Measurements from ENCODE around the gene ANKRD35.
"Not testable (repeated sequence)": the region's sequence is repeated elsewhere in the genome, so short reads cannot be mapped to it uniquely, and the experiment has no call there.

The ANKRD35 gene, protein sequence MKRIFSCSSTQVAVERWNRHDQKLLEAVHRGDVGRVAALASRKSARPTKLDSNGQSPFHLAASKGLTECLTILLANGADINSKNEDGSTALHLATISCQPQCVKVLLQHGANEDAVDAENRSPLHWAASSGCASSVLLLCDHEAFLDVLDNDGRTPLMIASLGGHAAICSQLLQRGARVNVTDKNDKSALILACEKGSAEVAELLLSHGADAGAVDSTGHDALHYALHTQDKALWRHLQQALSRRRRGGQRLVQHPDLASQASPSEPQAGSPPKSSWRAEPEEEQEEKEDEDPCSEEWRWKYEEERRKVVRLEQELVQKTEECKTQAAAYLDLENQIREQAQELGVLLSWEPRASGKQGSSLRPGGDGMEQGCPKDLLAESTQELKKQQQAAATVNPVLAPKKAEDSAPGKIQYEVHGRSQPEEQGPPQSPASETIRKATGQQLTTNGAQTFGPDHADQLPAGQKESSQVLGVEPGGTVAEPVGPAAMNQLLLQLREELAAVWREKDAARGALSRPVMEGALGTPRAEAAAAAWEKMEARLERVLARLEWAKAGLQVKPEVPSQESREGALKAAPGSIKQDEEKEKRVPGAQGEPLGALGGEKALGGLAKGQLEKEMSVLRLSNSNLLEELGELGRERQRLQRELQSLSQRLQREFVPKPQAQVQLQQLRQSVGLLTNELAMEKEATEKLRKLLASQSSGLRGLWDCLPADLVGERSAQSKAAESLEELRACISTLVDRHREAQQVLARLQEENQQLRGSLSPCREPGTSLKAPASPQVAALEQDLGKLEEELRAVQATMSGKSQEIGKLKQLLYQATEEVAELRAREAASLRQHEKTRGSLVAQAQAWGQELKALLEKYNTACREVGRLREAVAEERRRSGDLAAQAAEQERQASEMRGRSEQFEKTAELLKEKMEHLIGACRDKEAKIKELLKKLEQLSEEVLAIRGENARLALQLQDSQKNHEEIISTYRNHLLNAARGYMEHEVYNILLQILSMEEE

DNA sequence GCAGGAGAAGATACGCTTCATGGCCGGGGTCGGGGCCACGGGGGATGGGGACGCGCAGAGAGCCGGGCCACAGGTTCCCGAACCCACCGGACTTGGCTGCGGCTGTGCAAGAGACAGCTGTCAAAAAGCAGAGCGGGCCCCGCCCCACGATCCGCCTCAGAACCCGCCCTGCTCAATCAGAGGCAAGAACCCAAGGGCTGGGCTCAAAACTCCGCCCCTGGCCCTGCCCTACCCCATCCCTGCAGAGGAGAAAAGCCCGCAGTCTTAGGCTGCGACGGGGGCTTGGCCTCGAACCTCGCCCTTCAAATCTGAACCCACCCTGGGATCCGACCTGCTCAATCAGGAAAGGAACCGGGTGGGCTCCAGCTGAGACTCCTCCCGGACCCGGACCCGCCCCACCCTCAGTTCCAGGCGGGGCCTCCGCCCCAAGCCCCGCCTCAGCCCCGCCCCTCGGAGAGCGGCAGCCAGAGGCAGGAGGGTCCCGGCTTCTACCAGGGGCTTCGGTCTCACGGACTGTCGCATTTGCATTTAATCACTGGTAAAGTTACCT, at the start of gene ANKRD35:
Gene ANKRD35 (minus strand): TSS at position 129 of the 550 bp plus-strand sequence. CDS start 108 bp downstream, at position 21.
- DNase-seq (ENCODE audit: low read depth in 3 of 3), result peak; percentile 74 to 87 (median 74)

DNA sequence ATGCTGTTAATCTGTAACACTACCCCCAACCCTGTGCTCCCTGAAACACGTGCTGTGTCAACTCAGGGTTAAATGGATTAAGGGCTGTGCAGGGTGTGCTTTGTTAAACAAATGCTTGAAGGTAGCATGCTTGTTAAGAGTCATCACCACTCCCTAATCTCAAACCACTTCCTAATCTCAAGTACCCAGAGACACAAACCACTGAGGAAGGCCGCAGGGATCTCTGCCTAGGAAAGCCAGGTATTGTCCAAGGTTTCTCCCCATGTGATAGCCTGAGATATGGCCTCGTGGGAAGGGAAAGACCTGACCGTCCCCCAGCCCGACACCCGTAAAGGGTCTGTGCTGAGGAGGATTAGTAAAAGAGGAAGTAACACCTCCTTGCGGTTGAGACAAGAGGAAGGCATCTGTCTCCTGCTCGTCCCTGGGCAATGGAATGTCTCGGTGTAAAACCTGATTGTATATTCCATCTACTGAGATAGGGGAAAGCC, 46.9 kb upstream of the ANKRD35 start:
- DNase-seq (ENCODE audit: low read depth in 3 of 3), result not testable (repeated sequence)

DNA sequence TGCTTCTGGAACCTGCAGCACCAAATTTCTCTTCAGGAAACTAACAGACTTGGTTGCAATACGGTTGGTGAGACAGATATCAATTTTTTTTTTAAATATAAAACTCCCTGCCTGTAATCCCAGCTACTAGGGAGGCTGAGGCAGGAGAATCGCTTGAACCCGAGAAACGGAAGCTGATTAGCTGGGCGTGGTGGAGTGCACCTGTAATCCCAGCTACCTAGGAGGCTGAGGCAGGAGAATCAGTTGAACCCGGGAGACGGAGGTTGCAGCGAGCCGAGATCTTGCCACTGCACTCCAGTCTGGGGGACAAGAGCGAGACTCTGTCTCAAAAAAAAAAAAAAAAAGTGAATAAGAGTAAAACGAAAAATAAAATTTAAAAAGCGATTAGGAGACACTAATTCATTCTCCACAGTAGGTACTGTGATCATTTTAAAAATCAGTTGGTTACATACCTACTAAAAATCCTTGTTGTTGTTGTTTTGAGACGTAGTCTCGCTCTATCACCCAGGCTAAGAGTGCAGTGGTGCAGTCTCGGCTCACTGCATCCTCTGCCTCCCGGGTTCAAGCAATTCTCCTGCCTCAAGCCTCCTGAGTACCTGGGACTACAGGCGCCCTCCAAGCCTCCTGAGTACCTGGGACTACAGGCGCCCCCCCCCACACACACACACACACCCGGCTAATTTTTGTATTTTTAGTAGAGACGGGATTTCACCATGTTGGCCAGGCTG, 42.4 kb upstream of the ANKRD35 start:
- no peak for DNase-seq (ENCODE audit: low read depth in 3 of 3)

DNA sequence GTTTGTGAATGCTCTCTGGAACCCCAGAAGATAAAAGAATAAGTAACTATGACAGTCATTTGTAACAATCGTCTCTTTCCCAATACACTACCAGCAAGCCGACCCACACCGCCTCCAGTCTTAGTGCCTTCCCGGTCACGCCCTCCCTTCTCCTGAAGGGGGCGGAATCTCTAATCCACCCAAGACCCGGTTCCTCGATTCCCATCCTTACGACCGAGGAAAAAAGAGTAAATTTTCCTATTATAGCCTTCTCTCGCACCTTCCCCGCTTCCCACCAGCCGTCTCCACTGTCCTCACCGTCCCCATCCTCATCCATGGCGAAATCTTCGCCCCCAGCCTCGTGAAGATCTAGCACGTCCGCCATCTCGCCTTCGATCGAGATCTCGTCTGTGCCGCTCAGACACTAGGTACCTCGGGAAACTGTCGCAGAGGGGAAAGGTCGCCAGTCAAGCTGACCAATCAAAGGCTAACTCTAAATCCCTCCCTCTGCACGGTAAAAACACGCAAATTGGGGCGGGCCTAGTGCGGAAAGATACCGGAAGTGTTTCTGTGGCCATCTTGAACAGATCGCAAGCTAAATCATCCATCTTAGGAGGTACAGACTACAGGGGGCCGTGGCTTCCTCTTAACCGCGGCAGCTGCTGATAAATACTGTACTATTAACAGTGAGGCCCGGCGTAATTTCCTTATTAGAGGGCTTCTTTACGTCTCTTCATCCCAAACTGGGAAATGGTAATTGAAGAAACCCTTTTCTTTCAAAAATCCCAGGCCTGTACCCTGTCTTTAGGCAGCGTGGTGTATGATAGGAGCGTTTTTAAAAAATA, 41.6 kb upstream of the ANKRD35 start, which contains the start of gene RBM8A:
Gene RBM8A (minus strand): TSS at position 422 of the 824 bp plus-strand sequence. CDS start 58 bp downstream, at position 364.
- DNase-seq (ENCODE audit: low read depth in 3 of 3), result peak; percentile 81 to 92 (median 84)

DNA sequence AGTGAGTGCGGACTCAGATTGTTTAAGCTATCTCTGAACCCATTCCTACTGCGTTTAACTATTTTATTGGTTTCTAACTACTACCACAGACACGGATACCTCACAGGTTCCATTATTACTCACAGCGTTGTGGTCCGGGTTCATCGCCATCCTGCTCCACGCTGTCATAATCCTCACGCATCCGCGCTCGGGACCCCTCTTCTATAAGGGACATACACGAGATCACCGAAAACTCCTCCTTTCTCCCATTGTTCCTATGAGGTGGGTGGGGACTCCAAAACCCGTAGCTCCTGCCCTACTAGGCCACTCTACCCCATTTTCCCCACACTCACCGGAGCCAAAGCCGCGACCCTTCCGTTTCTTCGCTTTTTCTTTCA, 41.0 kb upstream of the ANKRD35 start:
- peak in 2 of 3 donors; percentile 34 to 36 for DNase-seq (ENCODE audit: low read depth in 3 of 3)

DNA sequence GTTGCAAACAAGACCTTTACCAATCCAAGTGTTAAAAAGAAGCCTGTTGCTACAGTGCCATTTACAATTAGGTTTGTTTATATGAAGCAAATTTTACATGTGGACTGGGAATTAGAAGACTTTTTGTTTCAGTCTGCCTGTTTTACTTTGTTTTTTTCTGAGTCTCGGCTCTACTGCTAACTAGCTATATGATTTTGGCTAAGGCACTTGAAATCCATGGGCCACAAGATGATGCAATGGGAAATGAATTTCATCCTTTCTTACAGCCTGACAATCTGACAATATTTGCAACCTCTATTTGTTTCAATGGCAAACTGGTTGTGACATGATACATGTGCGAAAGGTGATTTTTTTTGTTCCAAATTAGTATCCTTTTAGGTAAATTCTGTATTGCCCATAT, 36.6 kb upstream of the ANKRD35 start:
- DNase-seq (ENCODE audit: low read depth in 3 of 3), result no peak

DNA sequence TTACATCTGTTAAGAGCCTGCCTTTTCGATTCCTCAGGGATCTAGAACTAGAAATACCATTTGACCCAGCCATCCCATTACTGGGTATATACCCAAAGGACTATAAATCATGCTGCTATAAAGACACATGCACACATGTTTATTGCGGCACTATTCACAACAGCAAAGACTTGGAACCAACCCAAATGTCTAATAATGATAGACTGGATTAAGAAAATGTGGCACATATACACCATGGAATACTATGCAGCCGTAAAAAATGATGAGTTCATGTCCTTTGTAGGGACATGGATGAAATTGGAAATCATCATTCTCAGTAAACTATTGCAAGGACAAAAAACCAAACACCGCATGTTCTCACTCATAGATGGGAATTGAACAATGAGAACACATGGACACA, 34.6 kb upstream of the ANKRD35 start:
- DNase-seq (ENCODE audit: low read depth in 3 of 3), result not testable (repeated sequence)

DNA sequence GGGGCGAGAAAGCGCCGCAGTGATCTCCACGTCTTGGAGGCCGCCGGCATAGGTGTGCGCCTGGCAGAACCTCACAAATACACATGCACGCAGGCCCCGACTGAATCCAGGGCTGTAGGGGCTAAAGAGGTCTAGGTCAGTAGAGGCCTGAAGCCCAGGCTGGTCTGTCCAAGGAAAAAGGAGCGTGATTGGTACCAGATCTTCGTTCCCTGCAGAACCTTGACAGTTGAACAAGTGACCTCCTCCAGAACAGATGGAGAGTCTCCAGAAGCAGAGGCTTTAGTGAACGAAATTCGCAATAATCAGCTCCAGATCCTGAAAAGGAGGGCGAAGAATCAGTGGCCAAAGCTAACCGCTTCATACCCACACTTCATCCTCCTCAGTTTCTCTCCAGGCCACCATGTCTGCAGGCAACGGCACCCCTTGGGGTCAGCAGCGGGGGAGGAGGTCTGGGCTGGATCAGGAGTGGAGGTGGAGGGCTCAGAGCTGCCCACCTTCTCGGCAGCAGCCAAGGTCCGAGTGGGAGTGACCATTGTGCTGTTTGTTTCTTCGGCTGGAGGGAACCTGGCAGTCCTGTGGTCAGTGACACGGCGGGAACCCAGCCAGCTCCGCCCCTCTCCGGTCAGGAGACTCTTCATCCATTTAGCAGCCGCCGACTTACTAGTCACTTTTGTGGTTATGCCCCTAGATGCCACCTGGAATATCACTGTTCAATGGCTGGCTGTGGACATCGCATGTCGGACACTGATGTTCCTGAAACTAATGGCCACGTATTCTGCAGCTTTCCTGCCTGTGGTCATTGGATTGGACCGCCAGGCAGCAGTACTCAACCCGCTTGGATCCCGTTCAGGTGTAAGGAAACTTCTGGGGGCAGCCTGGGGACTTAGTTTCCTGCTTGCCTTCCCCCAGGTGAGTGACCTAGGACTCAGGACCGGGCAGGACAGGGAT, 33.6 kb upstream of the ANKRD35 start:
- peak in 1 of 3 donors; percentile 27 for DNase-seq (ENCODE audit: low read depth in 3 of 3)

DNA sequence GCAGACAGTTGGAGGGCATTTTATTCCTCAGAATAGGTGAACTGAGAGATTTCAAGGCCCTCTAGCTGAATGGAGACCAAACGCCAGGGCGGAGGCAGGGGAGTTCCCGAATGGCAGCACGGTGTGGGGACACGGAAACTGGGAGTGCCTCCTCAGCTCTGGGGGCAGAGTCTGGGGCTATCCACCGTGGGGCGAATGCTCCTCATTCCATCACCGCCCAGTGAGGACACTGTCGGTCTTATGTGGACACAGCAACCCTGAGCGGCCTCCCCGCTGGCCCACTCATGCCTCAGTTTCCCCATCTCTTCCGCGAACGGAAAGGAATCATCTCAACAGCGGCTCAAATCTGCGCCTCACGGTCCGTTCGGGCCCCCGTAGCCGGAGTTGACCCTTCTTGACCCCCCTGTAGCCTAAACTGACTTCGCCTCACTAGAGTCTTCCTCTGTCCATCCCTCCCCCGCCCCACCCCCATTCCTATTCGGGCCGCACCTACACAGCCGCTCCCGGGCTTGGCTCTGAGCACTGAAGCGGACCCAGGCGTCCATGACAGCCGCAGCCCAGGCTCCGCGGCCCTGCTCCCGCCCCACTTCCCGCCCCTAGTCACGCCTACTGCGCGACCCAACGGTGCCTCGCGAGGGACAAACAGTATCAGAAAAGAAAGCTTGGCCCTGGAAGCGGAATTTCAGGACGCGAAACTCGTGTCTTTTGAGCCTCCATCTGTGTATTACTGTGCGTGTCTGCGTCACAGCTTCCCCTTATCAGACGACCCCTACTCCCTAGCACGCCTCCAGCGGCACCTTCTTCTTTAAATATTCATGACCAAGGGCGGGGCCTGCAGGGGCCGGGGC, 32.7 kb upstream of the ANKRD35 start, which contains the start of gene PEX11B:
Gene PEX11B (minus strand): TSS at position 574 of the 848 bp plus-strand sequence. CDS start 29 bp downstream, at position 545.
- peak; percentile 80 to 89 (median 84) for DNase-seq (ENCODE audit: low read depth in 3 of 3)

DNA sequence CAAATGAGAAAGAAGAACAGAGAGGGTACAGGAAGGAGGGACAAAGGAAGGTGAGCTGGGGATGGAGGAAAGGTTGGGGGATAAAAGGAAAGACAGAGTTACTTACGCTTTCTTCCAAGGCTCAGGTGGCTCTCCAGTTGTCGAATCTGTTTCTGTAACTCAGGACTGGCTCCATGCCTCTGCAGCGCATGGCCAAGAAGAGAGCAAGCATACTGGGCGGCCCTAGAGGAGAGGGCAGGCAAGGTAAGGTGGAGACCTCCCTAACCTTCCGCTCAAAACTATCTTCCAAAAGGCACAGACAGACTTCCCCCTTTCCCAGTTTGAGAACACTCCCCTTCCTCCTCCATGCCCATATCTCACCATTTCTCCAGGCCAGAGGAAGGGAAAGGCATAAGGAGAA, 31.9 kb upstream of the ANKRD35 start:
- DNase-seq (ENCODE audit: low read depth in 3 of 3), result no peak

DNA sequence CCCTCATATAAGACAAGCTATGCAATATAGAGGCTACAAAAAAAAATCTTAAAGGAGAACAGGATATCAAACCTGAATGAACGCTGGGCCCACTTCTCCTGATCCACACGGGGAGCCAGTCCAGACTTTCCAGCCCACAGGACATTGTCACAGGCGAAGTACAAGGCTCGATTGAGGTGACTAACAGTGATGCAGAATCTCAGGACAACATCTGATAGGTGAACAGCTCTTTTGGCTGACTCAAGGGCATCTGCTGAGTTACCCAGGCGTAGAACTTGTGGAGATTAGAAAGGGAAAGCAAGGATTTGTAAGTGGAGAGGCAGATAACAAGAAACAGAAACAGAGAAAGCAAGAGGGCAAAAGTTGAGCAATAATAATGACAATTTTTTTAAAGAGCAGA, 31.1 kb upstream of the ANKRD35 start:
- no peak for DNase-seq (ENCODE audit: low read depth in 3 of 3)

DNA sequence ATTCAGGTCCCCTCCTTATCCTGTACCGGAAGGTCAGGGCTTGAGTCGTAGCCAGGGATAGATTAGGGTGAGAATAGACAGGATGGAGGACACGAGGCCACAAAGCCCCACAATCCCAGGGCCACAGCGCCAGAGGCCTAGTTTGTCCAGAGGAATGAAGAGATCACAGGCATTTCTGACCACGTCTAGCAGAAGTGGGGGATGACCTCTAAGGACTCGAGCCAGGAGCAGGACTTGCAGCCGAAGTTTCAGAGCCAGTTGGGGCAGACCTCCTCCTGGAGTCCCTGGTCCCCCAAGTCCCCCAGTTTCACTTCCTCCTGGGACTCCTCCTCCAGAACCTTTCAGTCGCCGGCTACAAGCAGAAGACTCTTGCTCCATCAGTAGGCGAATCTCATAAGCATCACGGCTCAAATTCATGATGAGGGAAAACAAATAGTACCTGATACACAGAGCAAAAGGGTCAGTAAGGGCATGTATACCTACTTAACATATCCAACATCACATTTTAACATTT, 26.5 kb upstream of the ANKRD35 start:
- DNase-seq (ENCODE audit: low read depth in 3 of 3), result no peak

DNA sequence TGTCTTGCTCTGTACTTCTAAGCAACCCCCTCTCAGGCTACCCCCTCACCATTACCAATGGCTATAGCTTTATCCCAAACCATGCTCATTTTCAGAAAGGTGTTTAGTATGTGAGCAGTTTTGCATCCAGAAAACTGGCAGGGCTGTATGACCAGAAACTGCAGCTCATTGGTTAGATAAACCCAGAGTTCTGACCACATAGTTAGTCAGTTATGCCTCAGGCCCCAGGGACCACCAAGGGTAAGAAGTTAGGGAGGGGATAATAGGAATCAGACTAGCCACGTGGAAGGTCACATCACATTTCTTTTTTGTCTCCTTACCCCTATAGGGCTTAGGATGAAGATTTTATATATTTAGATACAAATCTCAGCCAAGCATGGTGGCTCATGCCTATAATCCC, 23.0 kb upstream of the ANKRD35 start:
- no peak for DNase-seq (ENCODE audit: low read depth in 3 of 3)

DNA sequence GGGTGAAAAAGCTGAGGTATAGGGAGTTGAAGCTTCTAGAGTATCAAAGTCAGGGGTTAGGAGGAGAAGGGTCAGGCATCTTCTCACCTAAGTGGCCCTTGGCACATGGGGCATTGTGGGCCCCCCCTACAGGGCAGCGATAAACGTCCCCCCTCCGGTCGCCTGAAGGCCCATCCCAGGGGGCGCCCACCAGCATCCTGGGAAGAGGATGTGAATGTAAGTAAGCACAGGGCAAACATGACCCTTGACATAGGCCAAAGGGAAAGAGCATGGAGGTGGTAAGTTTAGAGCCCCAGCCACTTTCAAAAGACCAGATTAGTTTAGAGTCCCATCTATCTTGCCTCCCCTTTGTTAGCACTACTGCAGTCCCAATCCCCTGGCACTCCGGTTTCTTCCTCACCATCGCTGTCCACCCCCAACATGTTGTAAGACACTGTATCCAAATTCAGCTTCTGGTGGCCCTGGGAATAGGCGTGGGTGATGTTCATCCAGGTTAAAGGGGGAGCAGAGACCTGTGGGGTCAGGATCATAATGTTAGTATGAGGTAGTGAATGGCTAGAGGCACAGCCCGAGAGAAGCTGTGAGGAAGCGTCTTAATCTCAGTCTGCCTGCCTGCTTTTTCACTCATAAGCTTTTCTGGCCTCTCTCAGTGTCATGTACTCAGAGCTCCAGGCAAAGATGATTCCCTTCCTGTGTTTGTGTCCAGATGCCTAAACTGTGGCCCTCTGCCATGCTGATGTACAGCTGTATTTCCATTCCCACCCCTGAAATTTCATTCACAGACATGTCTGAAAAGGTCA, 21.5 kb upstream of the ANKRD35 start:
- no peak for DNase-seq (ENCODE audit: low read depth in 3 of 3)

DNA sequence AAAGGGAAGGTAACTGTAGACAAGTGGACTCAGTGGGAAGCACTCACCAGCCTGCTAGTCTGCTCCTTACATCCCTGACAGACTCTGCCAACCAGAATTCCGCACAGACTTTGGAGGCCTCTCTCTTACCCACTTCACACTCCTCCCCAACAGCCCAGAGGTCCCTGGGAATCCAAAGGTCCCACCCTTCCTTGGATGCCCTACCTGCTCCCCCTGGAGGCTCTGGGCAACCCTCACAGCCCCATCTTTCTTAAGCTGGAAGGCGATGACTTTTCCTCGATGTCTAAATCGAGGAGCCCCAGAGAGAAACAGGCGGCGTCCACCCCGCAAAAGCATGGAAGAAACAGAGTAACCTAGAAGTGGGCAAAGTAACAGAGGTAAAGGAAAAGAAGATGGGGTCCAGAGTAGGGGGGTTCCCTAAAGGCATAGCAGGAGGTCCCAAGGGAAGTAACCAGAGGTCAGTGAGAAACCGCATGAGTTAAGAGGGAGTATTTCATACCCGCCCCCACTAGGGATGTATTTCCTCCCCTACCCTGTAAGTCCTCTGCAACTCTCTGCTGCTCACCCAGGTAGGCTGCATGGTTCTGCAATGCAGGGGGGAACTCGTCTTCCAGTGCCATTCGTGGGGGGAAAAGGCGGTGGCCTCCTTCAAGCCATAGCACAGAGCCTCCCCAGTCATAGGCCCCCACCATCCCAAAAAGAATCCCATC, 15.8 kb upstream of the ANKRD35 start:
- no peak for DNase-seq (ENCODE audit: low read depth in 3 of 3)

DNA sequence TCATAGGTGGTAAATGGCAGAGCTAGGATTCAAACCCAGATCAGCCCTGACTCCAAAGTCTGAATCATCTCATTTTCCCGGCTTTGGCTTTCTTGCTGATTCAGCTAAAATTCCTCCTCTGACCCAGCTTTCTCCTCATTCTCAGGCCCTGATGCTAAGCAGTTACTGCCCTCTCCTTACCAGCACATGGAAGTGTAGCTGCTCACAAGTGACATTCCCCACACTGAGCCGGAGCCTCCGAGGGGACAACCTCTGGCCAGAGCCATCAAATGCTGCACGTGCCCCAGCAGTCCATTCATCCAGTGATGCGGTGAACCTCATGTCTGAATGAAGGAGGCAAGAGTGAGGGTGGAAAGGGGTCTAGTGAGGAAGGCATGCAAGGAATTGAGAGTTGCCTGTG, 13.1 kb upstream of the ANKRD35 start:
- DNase-seq (ENCODE audit: low read depth in 3 of 3), result no peak
